ENCODE data around the gene EIF1B.
"Not testable (repeated sequence)": the region's sequence is repeated elsewhere in the genome, so short reads cannot be mapped to it uniquely, and the experiment has no call there.

The EIF1B gene

GRCh38 chr3:40309418-40309924 is at the start of gene EIF1B:
TSS of gene EIF1B (plus strand) at chr3:40309707. CDS start at chr3:40309942, 235 bp downstream.
- peak; percentile 98 for DNase-seq (ENCODE audit: low spot score)

DNA sequence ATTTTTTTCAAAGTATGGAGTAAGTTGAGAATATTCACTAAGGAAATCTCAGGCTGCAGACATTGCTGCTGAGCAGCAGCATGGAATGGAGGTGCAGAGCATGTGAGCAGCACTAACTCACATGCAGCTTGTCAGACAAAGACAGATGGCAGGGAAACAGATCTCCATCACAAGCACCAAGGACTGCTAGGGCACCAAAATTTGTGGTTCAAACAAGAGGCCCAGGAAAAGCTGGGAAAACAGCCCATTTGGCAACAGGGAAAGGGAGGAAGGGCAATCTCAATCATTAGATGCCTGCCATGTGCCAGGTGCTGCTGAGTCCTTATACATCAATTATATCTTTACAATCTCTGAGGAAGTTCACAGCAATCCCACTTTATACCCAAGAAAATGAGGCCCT is 47.2 kb upstream of the EIF1B start:
- no peak for DNase-seq (ENCODE audit: low spot score)

DNA sequence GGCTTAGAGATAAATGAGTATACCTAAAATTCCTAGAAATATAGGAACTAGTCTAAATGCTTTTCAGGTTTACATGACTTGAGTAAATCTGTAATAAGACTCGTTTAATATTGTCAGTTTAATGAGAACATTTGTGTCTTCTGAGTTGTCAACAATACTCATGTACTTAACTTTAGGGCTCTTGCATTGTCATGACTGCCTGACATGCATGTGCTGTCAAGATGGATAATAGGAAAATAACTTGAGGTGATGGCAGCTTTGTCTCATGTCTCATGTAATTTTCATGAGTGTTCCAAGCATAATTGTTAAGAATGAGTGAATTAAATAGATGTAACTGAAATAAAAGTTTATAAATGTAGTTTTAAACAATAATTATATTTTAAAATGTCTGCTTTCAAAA is 45.1 kb upstream of the EIF1B start:
- no peak for DNase-seq (ENCODE audit: low spot score)

GRCh38 chr3:40265181-40265580 is 44.3 kb upstream of the EIF1B start:
- no peak for DNase-seq (ENCODE audit: low spot score)

DNA sequence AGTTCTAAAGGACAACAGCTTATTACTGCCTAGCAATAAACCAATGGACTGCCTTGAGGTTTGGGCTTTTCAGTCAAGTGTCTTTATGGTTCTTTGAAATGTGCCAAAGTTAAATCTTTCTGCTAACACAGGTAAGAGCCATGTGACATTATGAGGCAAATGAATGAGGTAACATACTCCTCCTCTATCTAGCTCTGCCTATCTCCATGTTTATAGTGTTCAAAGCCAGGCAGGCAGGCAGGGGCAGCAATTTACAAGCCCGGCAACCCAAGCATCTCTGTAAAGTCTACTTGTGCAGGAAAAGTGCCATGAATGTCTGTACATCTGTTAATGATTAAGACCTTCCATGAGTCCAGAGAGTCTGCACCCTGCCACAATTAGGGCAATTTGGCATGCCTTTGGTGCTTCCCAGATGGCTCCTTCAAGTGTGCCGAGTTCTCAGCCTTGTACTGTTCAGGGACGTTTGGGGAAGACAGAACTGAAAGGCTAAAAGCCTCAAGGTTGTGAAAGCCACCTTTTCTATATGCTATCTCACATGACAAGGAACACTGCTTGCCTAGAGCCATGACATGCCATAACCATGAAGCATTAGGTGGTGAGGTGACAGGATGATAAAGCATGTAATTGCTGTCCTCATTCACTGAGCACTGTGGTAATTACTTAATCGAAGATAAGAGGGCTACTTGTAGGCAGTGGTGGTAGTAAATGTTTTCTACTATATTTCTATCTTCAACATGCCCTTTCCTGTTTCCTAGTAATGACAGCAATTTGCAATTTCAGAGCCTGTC is 41.4 kb upstream of the EIF1B start:
- DNase-seq (ENCODE audit: low spot score): no peak

GRCh38 chr3:40268802-40269524 is 40.5 kb upstream of the EIF1B start:
- DNase-seq (ENCODE audit: low spot score): no peak

DNA sequence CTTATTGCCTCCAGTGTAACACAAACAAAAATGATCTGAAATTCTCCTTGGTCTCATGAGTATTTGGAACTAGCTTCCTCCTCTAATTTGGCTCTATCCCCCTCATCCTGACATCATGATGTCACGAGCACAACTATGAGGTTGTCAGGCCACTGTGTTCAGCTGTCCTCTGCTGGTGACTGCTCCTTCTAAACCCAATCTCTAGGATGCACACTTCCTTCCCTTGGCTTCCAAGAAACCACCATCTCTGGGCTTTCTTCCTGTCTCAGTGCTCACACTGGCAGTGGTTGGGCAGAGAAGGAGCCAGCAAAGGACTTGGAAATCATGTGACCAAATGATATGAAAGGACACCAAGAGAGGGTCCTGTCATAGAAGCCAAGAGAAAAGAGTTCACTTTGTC is 30.7 kb upstream of the EIF1B start:
- no peak for DNase-seq (ENCODE audit: low spot score)

DNA sequence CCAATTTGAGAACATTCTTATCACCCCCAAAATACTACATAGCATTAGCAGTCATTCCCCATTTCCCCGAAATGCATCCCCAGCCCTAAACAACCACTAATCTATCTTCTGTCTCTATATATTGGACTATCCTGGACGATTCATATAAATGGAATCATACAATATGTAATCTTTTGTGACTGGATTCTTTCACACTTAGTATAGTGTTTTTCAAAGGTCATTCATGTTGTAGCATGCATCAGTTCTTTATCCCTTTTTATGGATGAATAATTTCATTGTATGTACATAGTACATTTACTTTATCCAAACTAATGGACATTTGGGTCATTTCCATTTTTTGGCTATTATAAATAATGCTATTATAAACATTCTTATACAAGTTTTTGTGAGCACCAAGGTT is 27.5 kb upstream of the EIF1B start:
- no peak for DNase-seq (ENCODE audit: low spot score)

DNA sequence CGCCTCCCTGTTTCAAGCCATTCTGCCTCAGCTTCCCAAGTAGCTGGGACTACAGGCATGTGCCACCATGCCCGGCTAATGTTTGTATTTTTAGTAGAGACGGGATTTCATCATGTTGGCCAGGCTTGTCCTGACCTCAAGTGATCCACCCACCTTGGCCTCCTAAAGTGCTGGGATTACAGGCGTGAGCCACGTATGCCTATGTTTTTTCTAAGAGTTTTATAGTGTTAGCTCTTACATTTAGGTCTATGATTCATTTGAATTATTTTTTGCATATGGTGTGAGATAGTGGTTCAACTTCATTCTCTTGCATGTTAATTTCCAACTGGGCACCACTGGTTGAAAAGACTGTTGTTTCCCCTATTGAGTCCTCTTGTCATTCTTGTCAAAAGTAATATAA is 26.4 kb upstream of the EIF1B start:
- not testable (repeated sequence) for DNase-seq (ENCODE audit: low spot score)

DNA sequence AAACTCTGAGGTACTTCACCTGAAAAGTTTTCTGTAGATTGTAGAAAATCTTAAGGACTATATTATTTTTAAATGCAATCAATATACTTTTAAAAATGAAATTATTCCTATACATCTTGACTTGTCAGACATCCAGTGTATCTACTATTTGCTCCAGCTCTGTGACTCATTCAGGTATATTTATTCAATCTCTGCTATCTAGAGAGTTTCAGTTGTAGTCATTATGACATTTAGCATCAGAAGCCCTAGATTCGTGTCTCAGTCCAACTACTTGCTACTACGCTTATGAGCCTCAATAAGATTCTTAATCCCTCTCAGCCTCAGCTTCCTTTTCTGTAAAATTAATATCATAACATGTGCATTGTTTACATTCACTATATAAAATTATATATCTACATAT is 22.3 kb upstream of the EIF1B start:
- no peak for DNase-seq (ENCODE audit: low spot score)

DNA sequence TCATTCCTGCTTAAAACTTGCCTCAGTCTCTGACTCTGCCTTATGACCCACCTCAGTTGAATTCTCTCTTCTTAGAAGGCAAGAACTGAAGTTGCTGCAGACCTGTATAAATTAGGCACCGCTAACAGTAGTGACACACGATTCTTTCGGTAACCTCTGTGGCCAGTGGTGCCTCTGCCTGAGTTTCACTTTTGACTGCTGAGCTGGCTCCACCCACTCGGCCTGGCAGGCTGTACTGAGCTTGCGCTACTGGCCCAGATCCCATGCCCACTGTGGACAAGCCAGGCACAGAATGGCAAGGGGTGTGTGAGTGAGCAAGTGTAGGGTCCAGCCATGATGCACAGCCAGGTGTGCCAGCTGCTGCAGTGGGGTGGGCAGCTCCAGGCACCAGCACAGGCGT is 19.1 kb upstream of the EIF1B start:
- no peak for DNase-seq (ENCODE audit: low spot score)

- DNase-seq (ENCODE audit: low spot score): no peak
Observed at GRCh38 chr3:40291471-40291870, 18.0 kb upstream of the EIF1B start.

- DNase-seq (ENCODE audit: low spot score): no peak
Observed at GRCh38 chr3:40292637-40293349, 16.7 kb upstream of the EIF1B start.

DNA sequence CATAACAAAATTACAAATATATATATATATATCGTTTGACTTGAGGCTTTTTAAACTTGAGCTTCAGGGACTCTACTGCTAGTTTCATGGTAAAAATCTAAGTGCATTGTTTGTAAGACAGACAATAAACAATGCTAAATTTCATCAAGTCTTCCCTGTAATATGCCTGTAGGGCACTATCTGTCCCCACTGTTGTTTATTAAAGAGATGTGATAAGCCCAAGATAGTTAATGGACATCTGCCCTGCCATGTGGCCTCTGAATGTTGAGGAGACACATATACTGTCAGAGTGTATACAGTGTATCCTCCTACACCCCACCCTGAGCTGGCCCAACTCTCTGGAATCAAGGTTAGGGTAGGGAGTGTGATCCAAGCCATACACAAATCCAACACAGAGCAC is 15.1 kb upstream of the EIF1B start:
- no peak for DNase-seq (ENCODE audit: low spot score)

DNA sequence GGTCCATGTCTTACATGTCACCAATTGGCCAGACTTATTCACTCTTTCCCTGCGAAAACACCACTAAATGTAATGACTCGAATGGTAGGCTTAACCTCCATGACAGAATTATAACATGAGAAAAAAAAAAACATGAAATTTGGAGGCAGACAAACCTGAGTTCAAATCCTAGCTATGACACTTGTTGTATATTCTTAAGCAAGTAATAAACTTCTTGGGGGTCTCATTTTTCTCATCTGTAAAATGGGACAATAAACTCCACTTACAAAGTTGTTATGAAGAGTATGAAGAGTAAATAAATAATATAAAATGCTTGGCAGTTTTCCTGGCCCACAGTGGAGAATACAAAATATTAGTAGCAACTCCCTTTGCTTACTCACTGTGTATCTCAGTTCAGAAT is 11.4 kb upstream of the EIF1B start:
- no peak for DNase-seq (ENCODE audit: low spot score)

DNA sequence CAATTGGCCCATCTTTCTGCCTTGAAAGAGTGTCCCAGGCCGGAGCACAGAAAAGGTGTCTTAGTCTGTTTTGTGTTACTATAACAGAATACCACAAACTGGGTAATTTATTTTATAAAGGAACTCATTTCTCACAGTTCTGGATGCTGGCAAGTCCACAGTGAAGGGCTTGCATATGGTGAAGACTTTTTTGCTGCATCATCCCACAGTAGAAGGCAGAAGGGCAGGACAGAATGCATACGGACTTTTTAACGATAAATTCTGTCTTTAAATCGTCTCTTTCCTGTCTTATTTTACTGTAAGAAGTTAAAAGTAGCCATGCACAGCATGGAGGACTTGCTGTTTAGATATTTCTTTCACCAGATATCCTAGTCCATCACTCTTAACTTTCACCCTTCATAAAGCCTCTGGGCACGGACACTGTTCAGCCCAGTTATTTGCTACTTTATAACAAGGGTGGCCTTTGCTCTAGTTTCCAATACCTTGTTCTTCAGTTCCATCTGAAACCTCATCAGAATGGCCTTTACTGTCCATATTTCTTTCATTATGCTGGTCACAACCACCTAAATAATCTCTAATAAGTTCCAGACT is 10.3 kb upstream of the EIF1B start:
- no peak for DNase-seq (ENCODE audit: low spot score)

- DNase-seq (ENCODE audit: low spot score): no peak
Observed at GRCh38 chr3:40299721-40300335, 9.7 kb upstream of the EIF1B start.

- no peak for DNase-seq (ENCODE audit: low spot score)
Observed at GRCh38 chr3:40302784-40303183, 6.7 kb upstream of the EIF1B start.

GRCh38 chr3:40304352-40304751 is 5.2 kb upstream of the EIF1B start:
- DNase-seq (ENCODE audit: low spot score): no peak

GRCh38 chr3:40306336-40306735 is 3.2 kb upstream of the EIF1B start:
- no peak for DNase-seq (ENCODE audit: low spot score)

DNA sequence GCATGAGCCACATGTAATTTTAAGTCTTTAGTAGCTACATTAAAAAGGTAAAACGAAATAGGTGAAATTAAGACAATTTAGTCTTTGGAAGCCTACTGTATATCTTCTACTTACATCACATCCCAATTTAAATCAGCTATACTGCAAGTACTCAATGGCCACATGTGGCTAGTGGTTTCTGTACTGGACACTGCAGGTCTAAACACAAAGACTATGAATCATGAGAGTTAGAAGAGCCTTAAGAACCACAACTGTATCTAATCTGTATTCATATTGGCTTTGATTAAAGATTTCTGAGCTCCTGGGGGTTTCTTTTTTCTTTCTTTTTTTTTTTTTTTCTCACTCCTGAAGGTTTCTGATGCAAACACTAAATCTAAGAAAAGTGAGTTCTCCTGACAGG is 2.3 kb upstream of the EIF1B start:
- DNase-seq (ENCODE audit: low spot score): no peak
